K562 (cell line): ENCODE results near the gene CSTB. TPM values are rescaled to one million over a fixed set of nuclear protein-coding genes. Genes with fewer than 3 reads are reported as not detected.

Experiments used
- ARHGAP35 ChIP-seq: fragments of 450-650 bp; IDR thresholded peaks from 2 replicates; pipeline ENCODE4 v1.6.1; 2018; ENCODE audit not compliant: partially characterized antibody
- CBX8 ChIP-seq: fragments of 200-600 bp; sonication (generic); IDR thresholded peaks from 2 replicates; pipeline ENCODE4 v1.6.1; 2012; ENCODE audit warnings: borderline replicate concordance, mixed run types, low read depth, mild to moderate bottlenecking, moderate library complexity, mixed read lengths, low read length, control low read depth, inconsistent platforms; ENCODE audit not compliant: poor library complexity, severe bottlenecking; ENCODE audit errors: extremely low read depth
- CEBPG ChIP-seq, 3 experiments: fragments of 200-800 bp in 1 of 3; sonication (Bioruptor generic) in 1 of 3; sonication (generic) in 1 of 3; formaldehyde crosslinking in 1 of 3; IDR thresholded peaks in 2 of 3; conservative IDR thresholded peaks in 1 of 3; 2 replicates each; pipeline versions ENCODE4 v1.6.1 to v1.8.0; 2016 to 2022; ENCODE audit warnings: missing compliant biosample characterization in 2 of 3, missing genetic modification characterization in 2 of 3, mild to moderate bottlenecking in 1 of 3, missing genetic modification reagents in 1 of 3
- ESRRA ChIP-seq: fragments of 450-650 bp; IDR thresholded peaks from 2 replicates; pipeline ENCODE4 v1.6.1; 2014; ENCODE audit warnings: low read depth, mild to moderate bottlenecking, moderate library complexity, borderline replicate concordance
- FOXA1 ChIP-seq: fragments of 450-650 bp; IDR thresholded peaks from 2 replicates; pipeline ENCODE4 v1.6.1; 2016; ENCODE audit warnings: mild to moderate bottlenecking, borderline replicate concordance
- MCM5 ChIP-seq: fragments of 450-650 bp; IDR thresholded peaks from 2 replicates; pipeline ENCODE4 v1.6.1; 2016; ENCODE audit warnings: low read depth
- MECOM ChIP-seq: fragments of 250-450 bp; sonication (Bioruptor Pico); IDR thresholded peaks from 2 replicates; pipeline ENCODE4 v1.8.0; 2022; ENCODE audit warnings: inconsistent platforms
- NFIX ChIP-seq: fragments of 250-450 bp; sonication (Bioruptor Pico); IDR thresholded peaks from 2 replicates; pipeline ENCODE4 v1.4.0; 2020; ENCODE audit warnings: low read depth, mild to moderate bottlenecking, moderate library complexity
- NFYB ChIP-seq: IDR thresholded peaks from 2 replicates; pipeline ENCODE4 v1.6.1; 2011; ENCODE audit warnings: mild to moderate bottlenecking, moderate library complexity; ENCODE audit not compliant: insufficient read length; ENCODE audit errors: extremely low read depth
- RBM22 ChIP-seq: fragments of 200-400 bp; formaldehyde crosslinking; IDR thresholded peaks from 2 replicates; pipeline ENCODE4 v1.6.1; 2018; ENCODE audit warnings: low read length, low read depth; ENCODE audit not compliant: poor library complexity, severe bottlenecking
- RREB1 ChIP-seq: fragments of 250-450 bp; sonication (Bioruptor Pico); IDR thresholded peaks from 2 replicates; pipeline ENCODE4 v1.4.0; 2020
- TRIM28 ChIP-seq: fragments of 450-650 bp; IDR thresholded peaks from 2 replicates; pipeline ENCODE4 v1.6.1; 2017
- ZBTB11 ChIP-seq, 3 experiments: fragments of 200-800 bp in 1 of 3; fragments of 250-450 bp in 1 of 3; fragments of 450-650 bp in 1 of 3; sonication (Bioruptor Pico) in 1 of 3; sonication (Bioruptor generic) in 1 of 3; formaldehyde crosslinking in 1 of 3; IDR thresholded peaks; 2 replicates each; pipeline versions ENCODE4 v1.6.1 to v1.8.0; 2016 to 2022; ENCODE audit warnings: mild to moderate bottlenecking in 2 of 3, missing genetic modification characterization in 2 of 3, missing compliant biosample characterization in 1 of 3, moderate library complexity in 1 of 3
- ZBTB12 ChIP-seq: fragments of 250-450 bp; sonication (Bioruptor Pico); IDR thresholded peaks from 2 replicates; pipeline ENCODE4 v1.4.0; 2020
- ZNF77 ChIP-seq: fragments of 250-450 bp; sonication (Bioruptor Pico); IDR thresholded peaks from 2 replicates; pipeline ENCODE4 v1.5.0; 2020
- polyA plus RNA-seq, 8 experiments: library from polyadenylated mRNA; depleted of rRNA in 4 of 8; stranded (reverse) in 5 of 8; unstranded in 3 of 8; fragments of >200 nt; fragmentation: Nextera tagmentation in 2 of 8; fragmentation: Illumina TruSeq in 1 of 8; extraction: Ambion mirVana in 2 of 8; extraction: Trizol in 1 of 8; gene quantifications; 2 replicates each; pipeline versions ENCODE4 v1.2.1 to v1.2.3, GENCODE V29; 2011 to 2014; ENCODE audit warnings: inconsistent platforms in 1 of 8, missing spikeins in 1 of 8
- total RNA-seq, 7 experiments: library from RNA; depleted of rRNA in 6 of 7; stranded (reverse); fragments of >200 nt in 6 of 7; fragmentation: Illumina TruSeq in 2 of 7; extraction: Trizol in 2 of 7; gene quantifications; 2 replicates each; pipeline versions ENCODE4 v1.2.1 to v1.2.3, GENCODE V29; 2011 to 2021; ENCODE audit warnings: low replicate concordance in 1 of 7

CSTB gene
- total and polyA plus RNA-seq, 9 of the 15 experiments (the other 6 are each of a cell fraction or from before 2014, with no cell fraction given) = 12.4 to 65.0 (median 31.7) TPM

- TF ChIP-seq NFIX (CRISPR knock-in tag) (no peak), RREB1 (no peak), TRIM28 (no peak), CBX8 (no peak), ESRRA (no peak), CEBPG (CRISPR knock-in tag; IDR thresholded peaks at IDR 0.05) (no peak), CEBPG (tag; conservative IDR thresholded peaks at IDR 0.05 in 1 of 2, IDR thresholded peaks at IDR 0.05 in 1 of 2) (no peak), ARHGAP35 (no peak), MCM5 (no peak), ZBTB12 (CRISPR knock-in tag) (no peak), MECOM (CRISPR knock-in tag) (no peak), RBM22 (no peak), NFYB (no peak), ZBTB11 (CRISPR knock-in tag; IDR thresholded peaks at IDR 0.05) (no peak), ZNF77 (CRISPR knock-in tag) (no peak), FOXA1 (no peak)
Measured at GRCh38 chr21:43824333-43825241, 48.5 kb upstream of the CSTB start (continued).
